Upper lobe of left lung (tissue), 4 donors: Measurements from ENCODE around the gene CDHR2.

Source experiments
- CTCF ChIP-seq, 6 experiments: fragments of 450-650 bp in 4 of 6; fragments of 200-600 bp in 2 of 6; sonication (generic) in 2 of 6; IDR thresholded peaks; one replicate each; pipeline ENCODE4 v1.5.1; 2016 to 2019; ENCODE audit warnings: antibody characterized with exemption in 6 of 6
- POLR2A ChIP-seq, 4 donors: fragments of 450-650 bp; IDR thresholded peaks; one replicate each; pipeline ENCODE4 v1.5.1; 2016 to 2017; ENCODE audit warnings: antibody characterized with exemption in 4 of 4, mild to moderate bottlenecking in 2 of 4

- TF ChIP-seq POLR2A (IDR thresholded peaks at IDR 0.05) (no peak), CTCF (IDR thresholded peaks at IDR 0.05) (no peak)
These were observed 3.8 kb upstream of the CDHR2 start for GRCh38 chr5:176545388-176545736.
